ENCODE data around the gene TP53I3.

TP53I3 gene

GRCh38 chr2:24084386-24085199 lies at the start of gene TP53I3:
Gene TP53I3, minus strand, starts transcription at chr2:24084834. Its CDS starts 508 bp downstream, at chr2:24084326.
- H3K9ac ChIP-seq (ENCODE audit: low read length), result peak within 1 kb of the TSS; percentile 87
- peak within 1 kb of the TSS; percentile 66 for H3K4me3 ChIP-seq (ENCODE audit: low read length)

GRCh38 chr2:24132543-24132942 lies 47.9 kb upstream of the TP53I3 start:
- no peaks in the 10 kb centered on the region for H3K36me3 ChIP-seq (ENCODE audit: control insufficient read depth, insufficient read depth, low read length)
- no peaks in the 10 kb centered on the region for H3K27me3 ChIP-seq (ENCODE audit: control insufficient read depth, insufficient read depth, low read length)
- no peaks in the 10 kb centered on the region for H3K9me3 ChIP-seq (ENCODE audit: control insufficient read depth, low read length)
- no peak overlapping the region for H3K4me3 ChIP-seq (ENCODE audit: low read length)
- no peak overlapping the region for H3K9ac ChIP-seq (ENCODE audit: low read length)
- H3K4me1 ChIP-seq (ENCODE audit: control insufficient read depth, insufficient read depth, low read length), result no peaks in the 10 kb centered on the region

More at GRCh38 chr2:24084386-24085199, at the start of gene TP53I3:
- peaks cover 17% of the 10 kb centered on the region for H3K4me1 ChIP-seq (ENCODE audit: control insufficient read depth, insufficient read depth, low read length)
- no peaks in the 10 kb centered on the region for H3K27me3 ChIP-seq (ENCODE audit: control insufficient read depth, insufficient read depth, low read length)
- H3K9me3 ChIP-seq (ENCODE audit: control insufficient read depth, low read length), result no peaks in the 10 kb centered on the region
- H3K36me3 ChIP-seq (ENCODE audit: control insufficient read depth, insufficient read depth, low read length), result no peaks in the 10 kb centered on the region

GRCh38 chr2:24125956-24126355 lies 41.3 kb upstream of the TP53I3 start:
- Histone ChIP-seq H3K4me1 (ENCODE audit: control insufficient read depth, insufficient read depth, low read length) (peaks cover 3% of the 10 kb centered on the region), H3K4me3 (ENCODE audit: low read length) (no peak overlapping the region), H3K36me3 (ENCODE audit: control insufficient read depth, insufficient read depth, low read length) (no peaks in the 10 kb centered on the region), H3K27me3 (ENCODE audit: control insufficient read depth, insufficient read depth, low read length) (no peaks in the 10 kb centered on the region), H3K9ac (ENCODE audit: low read length) (no peak overlapping the region), H3K9me3 (ENCODE audit: control insufficient read depth, low read length) (no peaks in the 10 kb centered on the region)

- Histone ChIP-seq H3K4me1 (ENCODE audit: control insufficient read depth, insufficient read depth, low read length) (peaks cover 3% of the 10 kb centered on the region), H3K27me3 (ENCODE audit: control insufficient read depth, insufficient read depth, low read length) (no peaks in the 10 kb centered on the region), H3K4me3 (ENCODE audit: low read length) (peak overlapping the region; percentile 87), H3K36me3 (ENCODE audit: control insufficient read depth, insufficient read depth, low read length) (no peaks in the 10 kb centered on the region), H3K9me3 (ENCODE audit: control insufficient read depth, low read length) (no peaks in the 10 kb centered on the region), H3K9ac (ENCODE audit: low read length) (peak overlapping the region; percentile 67)
These were observed 39.4 kb upstream of the TP53I3 start for GRCh38 chr2:24123922-24124580.

GRCh38 chr2:24123195-24123921 lies 38.7 kb upstream of the TP53I3 start, which contains the start of the genes FAM228B and PFN4:
Gene FAM228B, plus strand, starts transcription at chr2:24123469. Its CDS starts 893 bp downstream, at chr2:24124362.
Gene PFN4, minus strand, starts transcription at chr2:24123334. Its CDS starts 799 bp downstream, at chr2:24122535.
- H3K9ac ChIP-seq (ENCODE audit: low read length), result peak within 1 kb of the TSS; percentile 67
- no peaks in the 10 kb centered on the region for H3K9me3 ChIP-seq (ENCODE audit: control insufficient read depth, low read length)
- peak within 1 kb of the TSS; percentile 87 for H3K4me3 ChIP-seq (ENCODE audit: low read length)
- no peaks in the 10 kb centered on the region for H3K27me3 ChIP-seq (ENCODE audit: control insufficient read depth, insufficient read depth, low read length)
- H3K4me1 ChIP-seq (ENCODE audit: control insufficient read depth, insufficient read depth, low read length), result peaks cover 3% of the 10 kb centered on the region
- H3K36me3 ChIP-seq (ENCODE audit: control insufficient read depth, insufficient read depth, low read length), result no peaks in the 10 kb centered on the region

GRCh38 chr2:24122366-24123194 lies 37.9 kb upstream of the TP53I3 start:
- Histone ChIP-seq H3K9me3 (ENCODE audit: control insufficient read depth, low read length) (no peaks in the 10 kb centered on the region), H3K27me3 (ENCODE audit: control insufficient read depth, insufficient read depth, low read length) (no peaks in the 10 kb centered on the region)

GRCh38 chr2:24121469-24121868 lies 36.8 kb upstream of the TP53I3 start:
- peaks cover 3% of the 10 kb centered on the region for H3K4me1 ChIP-seq (ENCODE audit: control insufficient read depth, insufficient read depth, low read length)
- no peaks in the 10 kb centered on the region for H3K27me3 ChIP-seq (ENCODE audit: control insufficient read depth, insufficient read depth, low read length)
- H3K9ac ChIP-seq (ENCODE audit: low read length), result no peak overlapping the region
- no peaks in the 10 kb centered on the region for H3K36me3 ChIP-seq (ENCODE audit: control insufficient read depth, insufficient read depth, low read length)
- H3K4me3 ChIP-seq (ENCODE audit: low read length), result no peak overlapping the region
- no peaks in the 10 kb centered on the region for H3K9me3 ChIP-seq (ENCODE audit: control insufficient read depth, low read length)

More at GRCh38 chr2:24122366-24123194, 37.9 kb upstream of the TP53I3 start:
- H3K4me3 ChIP-seq (ENCODE audit: low read length), result peak overlapping the region; percentile 87
- H3K4me1 ChIP-seq (ENCODE audit: control insufficient read depth, insufficient read depth, low read length), result peaks cover 3% of the 10 kb centered on the region
- peak overlapping the region; percentile 67 for H3K9ac ChIP-seq (ENCODE audit: low read length)
- no peaks in the 10 kb centered on the region for H3K36me3 ChIP-seq (ENCODE audit: control insufficient read depth, insufficient read depth, low read length)

GRCh38 chr2:24121066-24121465 lies 36.4 kb upstream of the TP53I3 start:
- no peaks in the 10 kb centered on the region for H3K9me3 ChIP-seq (ENCODE audit: control insufficient read depth, low read length)
- no peaks in the 10 kb centered on the region for H3K27me3 ChIP-seq (ENCODE audit: control insufficient read depth, insufficient read depth, low read length)
- H3K4me3 ChIP-seq (ENCODE audit: low read length), result no peak overlapping the region
- H3K9ac ChIP-seq (ENCODE audit: low read length), result no peak overlapping the region
- H3K36me3 ChIP-seq (ENCODE audit: control insufficient read depth, insufficient read depth, low read length), result no peaks in the 10 kb centered on the region
- H3K4me1 ChIP-seq (ENCODE audit: control insufficient read depth, insufficient read depth, low read length), result peaks cover 3% of the 10 kb centered on the region

- no peaks in the 10 kb centered on the region for H3K36me3 ChIP-seq (ENCODE audit: control insufficient read depth, insufficient read depth, low read length)
- no peaks in the 10 kb centered on the region for H3K4me1 ChIP-seq (ENCODE audit: control insufficient read depth, insufficient read depth, low read length)
- no peak overlapping the region for H3K4me3 ChIP-seq (ENCODE audit: low read length)
- H3K9ac ChIP-seq (ENCODE audit: low read length), result no peak overlapping the region
- no peaks in the 10 kb centered on the region for H3K9me3 ChIP-seq (ENCODE audit: control insufficient read depth, low read length)
- no peaks in the 10 kb centered on the region for H3K27me3 ChIP-seq (ENCODE audit: control insufficient read depth, insufficient read depth, low read length)
These were observed 33.3 kb upstream of the TP53I3 start for GRCh38 chr2:24117902-24118301.

GRCh38 chr2:24115057-24115456 lies 30.4 kb upstream of the TP53I3 start:
- no peaks in the 10 kb centered on the region for H3K4me1 ChIP-seq (ENCODE audit: control insufficient read depth, insufficient read depth, low read length)
- no peak overlapping the region for H3K9ac ChIP-seq (ENCODE audit: low read length)
- no peaks in the 10 kb centered on the region for H3K9me3 ChIP-seq (ENCODE audit: control insufficient read depth, low read length)
- no peak overlapping the region for H3K4me3 ChIP-seq (ENCODE audit: low read length)
- no peaks in the 10 kb centered on the region for H3K36me3 ChIP-seq (ENCODE audit: control insufficient read depth, insufficient read depth, low read length)
- H3K27me3 ChIP-seq (ENCODE audit: control insufficient read depth, insufficient read depth, low read length), result no peaks in the 10 kb centered on the region

GRCh38 chr2:24111407-24111901 lies 26.8 kb upstream of the TP53I3 start:
- no peak overlapping the region for H3K4me3 ChIP-seq (ENCODE audit: low read length)
- no peaks in the 10 kb centered on the region for H3K9me3 ChIP-seq (ENCODE audit: control insufficient read depth, low read length)
- no peaks in the 10 kb centered on the region for H3K36me3 ChIP-seq (ENCODE audit: control insufficient read depth, insufficient read depth, low read length)
- H3K4me1 ChIP-seq (ENCODE audit: control insufficient read depth, insufficient read depth, low read length), result no peaks in the 10 kb centered on the region
- H3K9ac ChIP-seq (ENCODE audit: low read length), result no peak overlapping the region
- H3K27me3 ChIP-seq (ENCODE audit: control insufficient read depth, insufficient read depth, low read length), result no peaks in the 10 kb centered on the region
